GM21619 (cell line): ENCODE results near the gene STPG3.
"Not testable (repeated sequence)": the region's sequence is repeated elsewhere in the genome, so short reads cannot be mapped to it uniquely, and the experiment has no call there.

Experiments
- ATAC-seq: cut with Tn5 transposase; IDR thresholded peaks from one replicate; pipeline ENCODE4 v1.9.1; 2021; ENCODE audit not compliant: unreplicated experiment

The STPG3 gene

DNA sequence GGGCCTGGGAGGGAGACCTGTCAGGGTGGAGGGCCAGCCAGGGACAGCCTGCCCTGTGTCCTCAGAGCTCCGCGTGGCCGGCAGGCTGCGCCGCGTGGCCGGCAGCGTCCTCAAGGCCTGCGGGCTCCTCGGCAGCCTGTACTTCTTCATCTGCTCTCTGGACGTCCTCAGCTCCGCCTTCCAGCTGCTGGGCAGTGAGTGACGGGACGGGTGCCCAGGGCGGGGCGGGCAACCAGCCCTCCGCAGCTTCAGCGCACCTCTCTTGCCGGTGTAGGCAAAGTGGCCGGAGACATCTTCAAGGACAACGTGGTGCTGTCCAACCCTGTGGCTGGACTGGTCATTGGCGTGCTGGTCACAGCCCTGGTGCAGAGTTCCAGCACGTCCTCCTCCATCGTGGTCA is 18.6 kb upstream of the STPG3 start:
- ATAC-seq = no peak

- ATAC-seq = no peak
Observed at GRCh38 chr9:137233143-137233980, 17.7 kb upstream of the STPG3 start.

DNA sequence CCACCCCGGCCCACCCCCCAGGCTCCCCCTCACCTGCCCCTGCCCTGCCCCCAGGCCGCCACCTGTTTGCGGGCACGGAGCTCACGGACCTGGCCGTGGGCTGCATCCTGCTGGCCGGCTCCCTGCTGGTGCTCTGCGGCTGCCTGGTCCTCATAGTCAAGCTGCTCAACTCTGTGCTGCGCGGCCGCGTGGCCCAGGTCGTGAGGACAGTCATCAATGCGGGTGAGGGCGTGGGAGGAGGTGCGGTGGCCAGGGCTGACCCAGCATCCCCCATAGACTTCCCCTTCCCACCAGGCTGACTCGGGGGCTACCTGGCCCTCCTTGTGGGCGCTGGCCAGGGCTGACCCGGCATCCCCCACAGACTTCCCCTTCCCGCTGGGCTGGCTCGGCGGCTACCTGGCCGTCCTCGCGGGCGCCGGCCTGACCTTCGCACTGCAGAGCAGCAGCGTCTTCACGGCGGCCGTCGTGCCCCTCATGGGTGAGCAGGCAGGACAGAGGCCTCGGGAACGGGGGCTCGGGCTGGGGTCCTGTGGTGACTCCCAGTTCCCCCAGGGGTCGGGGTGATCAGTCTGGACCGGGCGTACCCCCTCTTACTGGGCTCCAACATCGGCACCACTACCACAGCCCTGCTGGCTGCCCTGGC is 16.9 kb upstream of the STPG3 start:
- ATAC-seq = no peak

- no peak for ATAC-seq
Observed at GRCh38 chr9:137234758-137235423, 16.2 kb upstream of the STPG3 start.

DNA sequence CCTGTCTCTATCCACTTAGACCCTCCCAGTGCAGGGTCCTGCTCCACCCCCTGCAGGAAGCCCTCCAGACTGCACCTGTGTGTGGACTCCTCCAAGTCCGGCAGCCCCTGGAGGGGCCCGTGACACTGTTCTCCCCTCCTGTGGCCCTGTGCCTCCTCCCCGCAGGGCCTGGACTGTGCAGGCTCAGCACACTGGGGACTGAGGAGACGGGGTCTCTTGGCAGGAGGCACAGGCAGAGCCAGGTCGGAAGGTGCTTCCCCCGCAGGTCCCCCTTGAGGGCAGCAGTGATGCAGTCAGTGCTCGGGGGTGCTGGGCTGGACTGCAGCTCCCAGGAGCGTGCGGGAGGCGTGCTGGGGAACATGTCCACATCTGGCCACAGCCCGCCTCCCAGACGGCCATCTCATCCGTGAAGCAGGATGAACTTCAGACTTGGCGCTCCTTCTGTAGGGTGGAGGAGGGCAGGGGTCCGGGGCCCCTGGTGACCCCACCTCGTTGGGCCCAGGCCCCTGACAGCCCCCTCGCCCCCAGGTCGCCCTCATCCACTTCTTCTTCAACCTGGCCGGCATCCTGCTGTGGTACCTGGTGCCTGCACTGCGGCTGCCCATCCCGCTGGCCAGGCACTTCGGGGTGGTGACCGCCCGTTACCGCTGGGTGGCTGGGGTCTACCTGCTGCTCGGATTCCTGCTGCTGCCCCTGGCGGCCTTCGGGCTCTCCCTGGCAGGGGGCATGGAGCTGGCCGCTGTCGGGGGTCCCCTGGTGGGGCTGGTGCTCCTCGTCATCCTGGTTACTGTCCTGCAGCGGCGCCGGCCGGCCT is 15.5 kb upstream of the STPG3 start:
- no peak for ATAC-seq

GRCh38 chr9:137236238-137236935 is 14.7 kb upstream of the STPG3 start:
- peak; percentile 22 for ATAC-seq

GRCh38 chr9:137236936-137237421 is 14.1 kb upstream of the STPG3 start:
- no peak for ATAC-seq

GRCh38 chr9:137237759-137238726 is 13.0 kb upstream of the STPG3 start:
- no peak for ATAC-seq

- ATAC-seq = not testable (repeated sequence)
Observed at GRCh38 chr9:137239541-137240200, 11.4 kb upstream of the STPG3 start.

GRCh38 chr9:137240318-137240840 is 10.7 kb upstream of the STPG3 start:
- ATAC-seq = peak; percentile 23

GRCh38 chr9:137240841-137241489 is 10.1 kb upstream of the STPG3 start, which contains the start of gene TUBB4B:
Gene TUBB4B, plus strand, starts transcription at chr9:137241287. Its CDS starts 74 bp downstream, at chr9:137241361.
- peak; percentile 67 for ATAC-seq

DNA sequence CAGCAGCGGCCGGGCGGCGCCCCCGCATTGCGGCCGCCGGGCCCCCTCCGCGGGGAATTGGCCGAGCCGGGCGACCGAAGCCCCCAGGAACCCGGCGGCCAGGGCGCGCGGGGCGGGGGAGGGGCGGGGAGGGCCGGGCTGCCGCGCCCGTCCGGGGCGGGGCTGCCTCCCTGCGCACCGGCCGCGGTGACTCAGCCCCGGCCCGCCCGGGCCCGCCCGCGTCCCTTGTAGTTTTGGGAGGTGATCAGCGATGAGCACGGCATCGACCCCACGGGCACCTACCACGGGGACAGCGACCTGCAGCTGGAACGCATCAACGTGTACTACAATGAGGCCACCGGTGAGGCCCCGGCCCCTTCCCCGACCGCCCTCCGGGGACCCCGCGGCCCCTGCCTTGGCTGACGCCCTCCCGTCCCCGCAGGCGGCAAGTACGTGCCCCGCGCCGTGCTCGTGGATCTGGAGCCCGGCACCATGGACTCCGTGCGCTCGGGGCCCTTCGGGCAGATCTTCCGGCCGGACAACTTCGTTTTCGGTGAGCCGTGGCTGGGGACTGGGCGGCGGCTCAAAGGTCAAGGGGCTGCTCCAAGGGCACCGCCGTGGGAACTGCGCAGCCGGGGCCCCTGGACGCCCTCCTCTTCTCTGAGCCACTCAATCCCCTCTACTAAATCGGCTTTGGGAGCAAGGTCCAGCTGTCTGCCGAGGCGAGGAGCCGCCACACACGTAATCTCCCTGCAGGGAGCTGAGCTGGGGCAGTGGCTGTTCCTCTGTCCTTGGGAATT is 9.4 kb upstream of the STPG3 start:
- ATAC-seq = peak; percentile 3

DNA sequence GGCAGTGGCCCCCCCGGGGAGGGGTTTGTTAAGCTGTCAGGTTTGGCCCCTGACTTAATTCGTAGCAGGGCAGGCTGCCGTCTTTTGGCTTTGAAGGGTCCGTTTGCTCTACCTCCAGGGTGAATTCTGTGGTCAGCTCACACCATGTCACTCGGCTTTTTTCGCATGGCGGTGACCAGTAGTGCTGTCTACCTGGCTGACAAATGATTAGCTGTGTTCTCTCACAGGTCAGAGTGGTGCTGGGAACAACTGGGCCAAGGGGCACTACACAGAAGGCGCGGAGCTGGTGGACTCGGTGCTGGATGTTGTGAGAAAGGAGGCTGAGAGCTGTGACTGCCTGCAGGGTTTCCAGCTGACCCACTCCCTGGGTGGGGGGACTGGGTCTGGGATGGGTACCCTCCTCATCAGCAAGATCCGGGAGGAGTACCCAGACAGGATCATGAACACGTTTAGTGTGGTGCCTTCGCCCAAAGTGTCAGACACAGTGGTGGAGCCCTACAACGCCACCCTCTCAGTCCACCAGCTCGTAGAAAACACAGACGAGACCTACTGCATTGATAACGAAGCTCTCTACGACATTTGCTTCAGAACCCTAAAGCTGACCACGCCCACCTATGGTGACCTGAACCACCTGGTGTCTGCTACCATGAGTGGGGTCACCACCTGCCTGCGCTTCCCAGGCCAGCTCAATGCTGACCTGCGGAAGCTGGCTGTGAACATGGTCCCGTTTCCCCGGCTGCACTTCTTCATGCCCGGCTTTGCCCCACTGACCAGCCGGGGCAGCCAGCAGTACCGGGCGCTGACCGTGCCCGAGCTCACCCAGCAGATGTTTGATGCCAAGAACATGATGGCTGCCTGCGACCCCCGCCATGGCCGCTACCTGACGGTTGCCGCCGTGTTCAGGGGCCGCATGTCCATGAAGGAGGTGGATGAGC is 8.6 kb upstream of the STPG3 start:
- ATAC-seq = no peak

DNA sequence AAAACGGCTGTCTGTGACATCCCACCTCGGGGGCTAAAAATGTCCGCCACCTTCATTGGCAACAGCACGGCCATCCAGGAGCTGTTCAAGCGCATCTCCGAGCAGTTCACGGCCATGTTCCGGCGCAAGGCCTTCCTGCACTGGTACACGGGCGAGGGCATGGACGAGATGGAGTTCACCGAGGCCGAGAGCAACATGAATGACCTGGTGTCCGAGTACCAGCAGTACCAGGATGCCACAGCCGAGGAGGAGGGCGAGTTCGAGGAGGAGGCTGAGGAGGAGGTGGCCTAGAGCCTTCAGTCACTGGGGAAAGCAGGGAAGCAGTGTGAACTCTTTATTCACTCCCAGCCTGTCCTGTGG is 7.8 kb upstream of the STPG3 start:
- not testable (repeated sequence) for ATAC-seq

GRCh38 chr9:137243626-137244485 is 7.2 kb upstream of the STPG3 start:
- no peak for ATAC-seq
